Stimulated activated CD4-positive, alpha-beta T cell treated with anti-CD3 and anti-CD28 coated beads, Interleukin-12 subunit alpha, Interleukin-12 subunit beta, amount 100 ng/mL, for 48 hours (primary cell): ENCODE data around the gene S100A9.
A peak's percentile ranks its signal among the peaks of the same experiment; 100 is the strongest.

Experiments used
- DNase-seq, 3 donors: peaks; one replicate each; pipeline ENCODE4 v3.0.0-alpha.2; 2020; ENCODE audit warnings: low read depth in 2 of 3, low spot score in 1 of 3

The S100A9 gene

DNA sequence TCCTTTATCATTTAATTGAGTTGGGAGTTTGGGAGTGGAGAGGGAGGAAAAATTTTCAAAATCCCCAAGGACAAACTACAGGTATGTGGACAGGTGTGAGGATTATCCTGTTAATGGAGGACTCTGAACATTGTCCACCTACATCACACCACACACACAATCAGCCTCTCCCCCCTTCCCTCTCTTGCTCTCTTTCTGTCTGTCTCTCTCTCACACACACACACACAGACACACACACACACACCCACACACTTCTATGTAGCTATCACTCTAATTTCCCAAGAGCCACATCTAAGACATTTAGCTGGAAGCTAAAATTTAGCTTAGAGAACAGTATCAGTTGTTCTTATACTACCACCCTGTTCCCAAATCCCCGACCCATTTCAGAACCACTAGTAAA lies 31.7 kb downstream of the S100A9 start:
- no peak for DNase-seq

DNA sequence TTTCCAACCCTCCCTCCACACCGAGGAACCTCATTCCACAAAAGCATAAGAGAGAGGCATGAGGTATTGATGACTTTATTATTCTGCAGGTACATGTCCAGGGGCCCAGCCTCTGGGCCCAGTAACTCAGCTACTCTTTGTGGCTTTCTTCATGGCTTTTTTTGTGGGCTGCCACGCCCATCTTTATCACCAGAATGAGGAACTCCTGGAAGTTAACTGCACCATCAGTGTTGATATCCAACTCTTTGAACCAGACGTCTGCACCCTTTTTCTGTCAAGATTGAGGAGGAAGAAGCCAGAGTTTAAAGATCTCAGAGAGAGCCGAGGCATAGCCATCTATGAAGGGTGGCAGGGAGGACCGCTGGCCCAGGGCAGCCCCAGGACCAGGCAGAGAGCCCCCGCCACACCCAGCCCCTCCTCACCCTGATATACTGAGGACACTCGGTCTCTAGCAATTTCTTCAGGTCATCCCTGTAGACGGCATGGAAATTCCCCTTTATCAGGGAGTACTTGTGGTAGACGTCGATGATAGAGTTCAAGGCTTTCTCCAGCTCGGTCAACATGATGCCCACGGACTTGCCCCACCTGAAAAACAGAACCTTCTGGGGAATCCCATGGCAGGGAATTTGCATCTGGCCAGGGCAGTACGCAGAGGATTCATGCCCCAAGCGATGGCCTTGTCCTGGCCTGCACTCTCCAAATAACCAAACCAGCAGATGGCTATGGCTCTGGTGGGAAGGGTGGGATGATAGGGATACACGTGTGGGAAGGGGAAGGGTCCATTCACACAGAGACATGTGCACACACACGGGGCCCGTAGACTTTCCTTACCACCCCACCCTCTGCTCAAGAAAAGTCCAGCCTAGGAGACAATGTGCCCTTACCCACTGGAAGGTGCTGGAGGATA lies 32.6 kb downstream of the S100A9 start:
- no peak for DNase-seq

DNA sequence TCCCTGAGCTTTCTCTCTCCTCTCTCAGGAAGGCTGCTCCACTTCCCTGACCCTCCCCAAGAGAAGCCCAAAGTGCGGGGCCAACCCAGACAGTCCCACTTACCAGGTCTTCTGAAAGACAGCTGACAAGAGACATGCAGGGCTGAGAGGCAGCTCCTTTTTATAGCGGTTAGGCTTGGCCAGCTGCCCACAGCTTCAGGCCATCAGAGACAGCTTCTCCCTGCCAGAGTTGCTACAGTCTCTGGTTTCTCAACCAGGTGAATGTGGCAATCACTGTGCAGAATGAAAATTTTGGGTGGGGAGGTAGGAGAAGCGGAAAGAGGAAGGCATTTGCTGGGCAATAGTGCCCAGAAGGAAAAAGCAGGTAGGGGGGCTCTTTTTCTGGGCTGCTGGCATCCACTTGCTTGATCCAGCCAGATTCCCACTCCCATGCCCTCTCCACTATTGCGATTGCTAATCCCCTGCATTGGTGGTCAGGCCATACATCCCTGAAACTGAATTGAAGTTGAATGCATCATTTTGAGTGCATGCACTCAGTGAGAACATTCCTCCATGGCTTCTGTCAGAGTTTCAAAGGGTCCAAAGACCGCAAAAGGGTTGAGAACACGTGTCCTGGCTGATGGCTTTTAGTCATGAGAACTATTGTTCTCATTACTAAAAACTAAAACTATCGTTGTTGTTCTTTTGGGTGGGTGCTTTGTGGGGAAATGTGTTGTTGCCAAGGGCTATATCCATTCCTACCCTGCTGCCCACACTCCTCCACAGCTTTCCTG lies 33.5 kb downstream of the S100A9 start, which contains the start of gene S100A8:
S100A8 (minus strand) TSS at position 136 of the 773 bp plus-strand sequence. CDS start 538 bp downstream, outside the sequence.
- no peak for DNase-seq

DNA sequence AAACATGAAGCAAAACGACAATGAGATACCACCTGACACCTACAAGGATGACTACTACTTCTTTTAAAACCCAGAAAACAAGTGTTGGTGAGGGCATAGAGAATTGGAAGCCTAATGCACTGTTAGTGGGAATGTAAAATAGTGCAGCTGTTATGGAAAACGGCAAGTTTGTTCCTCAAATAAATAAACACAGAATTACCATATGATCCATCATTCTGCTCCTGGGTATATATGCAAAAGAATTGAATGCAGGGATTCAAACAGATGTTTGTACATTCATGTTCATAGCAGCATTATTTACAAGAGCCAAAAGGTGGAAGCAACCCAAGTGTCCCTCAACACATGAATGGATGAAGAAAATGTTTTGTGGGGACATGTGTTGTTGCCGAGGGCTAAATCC lies 34.6 kb downstream of the S100A9 start:
- no peak for DNase-seq

DNA sequence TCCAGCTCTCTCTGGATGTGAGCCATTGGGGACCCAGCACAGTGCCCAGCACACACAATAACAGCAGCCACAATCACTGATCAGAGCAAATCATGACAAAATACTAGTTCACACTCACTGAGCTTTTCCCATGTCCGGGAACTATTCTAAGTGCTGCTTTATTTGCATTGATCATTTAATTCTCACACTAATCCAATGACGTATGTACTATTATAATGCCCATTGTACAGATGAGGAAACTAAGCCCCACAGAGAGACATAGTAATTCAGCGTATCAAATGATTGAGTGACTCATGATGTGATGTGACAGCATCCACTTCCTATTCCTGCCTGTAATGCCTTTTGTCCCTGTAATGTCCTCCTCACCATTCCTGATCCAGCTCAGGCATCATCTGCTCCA lies 35.2 kb downstream of the S100A9 start:
- no peak for DNase-seq

DNA sequence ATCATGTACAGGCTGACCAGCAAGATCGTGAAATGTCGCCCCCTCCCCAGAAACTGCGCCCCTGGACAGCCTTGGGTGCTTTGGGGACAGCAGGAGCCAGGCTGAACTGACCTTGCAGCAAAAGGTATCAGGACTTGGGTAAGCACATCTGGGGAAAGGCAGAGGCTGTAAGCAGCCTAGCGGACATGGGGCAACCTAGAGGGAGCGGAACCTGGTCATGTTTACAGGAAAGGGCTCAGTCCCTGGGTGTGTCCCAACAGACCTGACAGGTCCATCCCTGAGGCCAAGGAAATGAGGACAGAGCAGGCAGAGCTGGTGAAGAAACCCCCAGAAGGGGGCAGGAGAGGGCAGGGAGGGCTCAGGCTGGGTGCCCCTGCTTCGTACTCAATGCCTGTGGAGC lies 36.3 kb downstream of the S100A9 start:
- no peak for DNase-seq

DNA sequence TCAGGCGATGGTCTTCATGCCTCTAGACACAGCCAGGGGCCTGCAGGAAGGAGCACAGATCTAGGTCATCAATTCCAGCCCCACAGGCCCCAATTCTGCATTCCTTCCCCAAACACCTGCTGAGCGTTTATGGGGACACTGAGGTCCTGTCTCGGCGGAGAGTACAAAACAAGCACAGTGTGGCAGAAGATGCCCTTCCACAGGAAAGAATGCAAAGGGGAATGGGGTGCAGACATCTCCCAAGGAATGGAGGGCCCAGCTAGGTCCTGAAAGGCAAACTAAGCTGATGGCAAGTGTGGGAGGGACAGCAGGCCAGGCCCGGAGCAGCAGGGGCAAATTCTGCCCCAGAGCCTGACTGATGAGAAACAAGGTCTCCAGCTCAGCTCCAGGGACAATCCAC lies 36.7 kb downstream of the S100A9 start:
- no peak for DNase-seq

DNA sequence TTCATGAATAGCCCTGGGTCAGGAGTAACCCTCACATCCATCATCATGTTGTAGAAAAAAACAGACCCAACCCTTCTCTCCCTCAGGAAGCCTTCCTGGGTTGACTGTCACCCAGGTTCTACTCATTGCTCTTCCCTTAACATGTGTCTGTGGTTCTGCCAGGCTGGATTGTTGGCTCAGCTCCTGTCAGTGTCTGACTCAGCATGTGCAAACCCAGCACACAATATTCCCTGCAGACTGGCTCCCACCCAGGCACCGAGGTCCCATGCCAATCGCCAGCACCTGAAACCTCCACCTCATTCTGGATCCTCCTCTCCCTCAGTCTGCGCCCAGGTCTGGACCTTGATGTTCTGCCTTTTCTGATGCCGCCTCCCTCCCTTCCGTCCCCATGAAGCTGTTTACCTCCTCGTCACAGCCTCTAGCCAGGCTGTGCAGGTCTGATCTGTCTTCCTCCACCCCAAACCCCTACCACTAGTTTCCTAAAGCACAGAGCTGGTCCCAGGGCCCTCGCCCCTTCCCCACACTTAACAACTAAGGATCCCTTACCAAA lies 37.6 kb downstream of the S100A9 start:
- no peak for DNase-seq

DNA sequence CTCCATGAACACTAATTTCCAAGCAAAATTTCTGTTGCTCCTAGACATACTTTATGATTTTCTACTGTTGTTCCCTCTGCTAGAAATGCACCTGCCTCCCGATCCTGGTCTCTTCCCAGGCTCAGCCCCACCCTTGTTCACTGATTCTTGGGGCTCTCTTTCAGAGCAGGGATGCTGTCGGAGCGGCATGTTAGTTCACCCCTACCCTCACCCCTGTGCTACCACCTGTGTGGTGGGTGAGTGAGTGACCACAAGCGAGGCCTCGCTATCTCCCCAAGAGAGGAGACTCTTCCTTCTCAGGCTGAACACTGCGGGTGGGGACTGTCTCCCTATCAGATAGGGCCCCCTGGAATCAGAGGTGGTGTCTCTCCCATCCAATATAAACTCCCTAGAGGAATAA lies 38.1 kb downstream of the S100A9 start:
- no peak for DNase-seq

DNA sequence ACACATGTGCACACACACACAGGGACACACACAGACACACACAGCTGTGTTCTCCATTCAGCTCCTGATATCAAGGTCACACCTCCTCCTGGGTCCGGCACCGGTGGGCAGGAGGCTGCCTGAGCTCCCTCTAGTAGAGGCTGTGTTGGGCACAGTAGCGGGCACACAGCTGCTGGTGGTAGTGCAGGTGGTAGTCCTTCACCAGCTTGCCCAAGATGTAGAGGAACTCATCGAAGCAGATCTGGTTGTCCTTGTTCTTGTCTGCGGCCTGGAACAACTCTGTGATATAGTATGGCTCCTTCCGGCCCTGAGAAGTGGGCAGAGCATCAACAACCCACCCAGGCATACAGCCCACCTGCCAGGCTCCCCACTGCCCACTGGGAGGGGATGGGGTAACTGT lies 38.8 kb downstream of the S100A9 start:
- DNase-seq = no peak

DNA sequence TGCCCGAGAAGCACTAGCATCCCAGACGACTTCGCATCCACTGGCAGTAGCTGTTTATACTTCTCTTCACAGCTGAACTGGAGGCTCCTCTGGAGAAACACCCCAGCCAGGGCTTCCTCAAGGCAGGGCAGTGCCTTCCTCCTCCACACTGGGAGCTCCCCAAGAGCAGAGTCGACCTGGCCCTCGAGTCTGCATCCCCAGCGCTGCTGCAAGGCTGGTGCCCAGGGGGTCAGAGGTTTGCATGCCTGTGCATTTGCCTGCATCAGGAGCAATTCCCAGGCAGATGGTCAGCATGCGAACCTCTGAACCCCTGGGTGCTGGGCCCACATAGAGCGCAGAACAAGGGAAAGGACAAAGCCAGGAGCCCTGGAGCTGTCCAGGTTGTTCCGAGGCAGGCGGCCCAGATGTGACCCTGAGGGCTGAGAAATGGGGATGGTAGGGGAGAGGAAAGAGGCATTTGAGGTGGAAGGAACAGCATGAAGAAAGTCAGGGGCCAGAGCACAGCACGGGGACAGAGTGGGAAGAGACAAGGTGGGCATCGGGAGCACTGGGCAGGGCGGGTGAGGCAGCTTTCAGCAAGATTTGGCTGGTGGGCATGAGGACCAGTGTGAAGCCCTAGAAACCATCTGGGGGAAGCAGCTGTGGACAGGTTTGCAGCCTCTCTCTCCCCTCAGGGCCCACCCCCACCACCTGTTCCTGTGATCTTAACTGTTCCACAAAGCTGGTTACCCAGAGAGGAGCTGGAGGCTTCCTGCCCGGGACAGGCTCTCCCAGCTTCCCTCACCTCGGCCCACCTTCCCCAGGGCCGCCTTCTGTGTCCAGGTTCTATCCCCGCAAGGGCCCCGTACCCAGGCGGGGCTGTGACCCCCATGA lies 39.6 kb downstream of the S100A9 start:
- no peak for DNase-seq

DNA sequence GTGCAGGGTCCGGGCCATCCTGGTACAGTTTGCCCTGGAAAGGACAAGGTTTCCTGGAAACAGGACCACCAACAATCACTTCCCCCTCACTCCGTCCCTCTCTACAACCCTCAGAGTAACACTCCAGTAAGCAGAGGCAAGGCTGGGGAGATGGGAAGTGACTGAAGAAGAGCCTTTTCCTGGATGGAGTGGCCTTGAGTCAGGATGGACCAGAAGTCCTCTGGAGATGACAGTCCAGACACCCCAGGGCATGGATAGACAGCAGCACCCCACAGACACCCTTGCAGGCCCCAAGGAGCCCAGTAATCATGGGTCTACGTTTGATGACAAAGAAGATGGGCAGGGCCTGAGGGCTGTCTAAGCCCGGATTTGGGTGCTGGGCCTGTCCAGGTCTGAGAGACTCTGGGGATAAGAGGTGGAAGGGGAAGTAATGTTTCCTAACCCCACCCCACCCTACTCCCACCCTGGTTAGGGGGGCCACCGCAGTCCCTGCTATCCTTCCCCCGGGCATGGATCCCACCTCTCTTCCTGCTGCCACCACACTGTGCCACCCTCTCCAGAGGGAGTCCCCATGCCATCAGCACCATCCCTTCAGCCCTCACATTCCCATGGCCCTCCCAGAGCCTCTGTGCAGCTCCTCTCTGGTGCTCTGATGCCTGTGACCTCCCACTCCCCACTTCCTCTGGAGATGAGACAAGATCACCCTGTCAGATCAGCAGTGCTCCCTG lies 40.4 kb downstream of the S100A9 start:
- DNase-seq = no peak

DNA sequence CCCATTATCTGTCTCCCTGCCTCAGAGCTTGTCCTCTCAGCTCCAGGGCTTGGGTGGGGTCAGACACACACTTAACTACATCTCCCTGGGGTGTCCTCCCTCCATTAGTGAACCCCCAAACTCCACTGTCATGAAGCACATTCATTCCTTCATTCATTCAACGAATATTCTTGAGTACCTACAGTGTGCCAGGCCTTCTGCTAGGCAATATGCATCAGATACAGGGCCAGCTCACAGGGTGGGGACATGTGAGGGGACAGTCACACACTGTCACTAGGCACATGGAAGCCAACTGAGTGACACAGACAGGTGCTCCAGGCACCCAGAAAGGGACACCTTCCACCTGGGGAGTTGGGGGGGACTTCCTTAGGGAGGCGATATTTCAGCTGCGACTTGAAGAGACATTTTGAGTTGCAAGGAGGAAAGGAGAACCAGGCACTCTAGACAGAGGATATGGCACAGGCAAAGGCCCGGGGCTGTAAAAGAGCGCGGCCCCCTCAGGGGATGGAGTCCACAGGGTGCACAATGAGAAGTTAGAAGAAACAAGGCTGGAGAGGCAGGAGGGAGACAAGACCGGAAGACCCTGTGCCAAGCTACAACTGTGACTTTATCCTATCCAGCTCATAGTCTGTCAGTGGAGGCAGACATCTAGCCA lies 41.9 kb downstream of the S100A9 start:
- no peak for DNase-seq

DNA sequence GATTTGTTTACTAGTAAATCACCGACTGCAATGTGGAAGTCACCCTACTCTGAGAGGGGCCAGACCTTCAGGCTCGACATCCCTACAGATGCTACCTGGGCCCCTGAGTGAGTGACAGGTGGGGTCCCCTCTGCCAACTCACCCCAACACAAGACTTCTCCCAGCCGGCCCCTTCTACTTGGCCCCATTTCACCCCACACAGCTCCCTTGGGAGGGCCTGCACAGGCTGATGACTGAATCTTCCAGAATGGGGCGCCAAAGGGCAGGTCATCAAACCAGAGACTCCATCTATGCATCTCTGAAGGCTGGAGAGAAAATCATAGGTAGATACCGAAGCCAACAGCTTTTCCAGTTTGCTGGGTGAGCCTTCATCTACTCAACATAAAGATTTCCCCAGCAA lies 42.6 kb downstream of the S100A9 start:
- no peak for DNase-seq

DNA sequence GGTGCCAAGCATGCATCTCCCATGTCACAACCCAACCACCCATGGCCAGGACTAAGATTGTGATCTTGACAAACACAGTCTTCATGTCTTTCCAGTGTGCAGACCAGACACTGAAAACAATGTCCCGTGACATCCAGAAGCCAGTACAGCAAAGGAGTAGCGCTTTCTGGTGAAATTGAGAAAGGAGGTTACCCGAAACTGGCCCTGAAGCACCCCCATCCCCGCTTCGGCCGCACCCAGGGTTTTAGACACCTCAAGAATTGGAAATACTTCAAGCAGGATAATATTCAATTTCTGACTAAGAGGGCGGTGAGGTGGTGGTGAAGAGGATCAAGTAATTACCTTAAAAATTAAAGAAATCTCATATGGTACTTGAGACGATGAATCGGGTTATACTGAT lies 43.8 kb downstream of the S100A9 start:
- DNase-seq = no peak

DNA sequence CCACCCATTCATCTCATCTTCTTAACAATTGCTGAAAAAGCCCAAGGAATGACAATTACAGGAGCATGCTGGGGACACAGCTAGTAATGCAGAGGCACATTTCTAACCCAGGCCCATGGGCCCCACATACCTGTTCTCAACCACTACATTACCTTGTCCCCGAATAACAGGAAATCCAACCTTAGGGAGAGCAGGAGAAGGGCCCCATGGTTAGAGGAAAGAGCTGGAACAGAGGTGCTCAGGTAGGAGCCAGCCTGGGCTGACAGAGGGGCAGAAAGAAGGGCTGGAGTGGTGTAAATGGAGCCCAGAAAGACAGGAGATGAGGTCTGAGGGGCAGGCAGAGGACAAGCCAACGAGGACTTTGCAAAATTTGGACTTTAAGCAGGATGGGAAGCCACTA lies 44.6 kb downstream of the S100A9 start:
- DNase-seq = no peak

DNA sequence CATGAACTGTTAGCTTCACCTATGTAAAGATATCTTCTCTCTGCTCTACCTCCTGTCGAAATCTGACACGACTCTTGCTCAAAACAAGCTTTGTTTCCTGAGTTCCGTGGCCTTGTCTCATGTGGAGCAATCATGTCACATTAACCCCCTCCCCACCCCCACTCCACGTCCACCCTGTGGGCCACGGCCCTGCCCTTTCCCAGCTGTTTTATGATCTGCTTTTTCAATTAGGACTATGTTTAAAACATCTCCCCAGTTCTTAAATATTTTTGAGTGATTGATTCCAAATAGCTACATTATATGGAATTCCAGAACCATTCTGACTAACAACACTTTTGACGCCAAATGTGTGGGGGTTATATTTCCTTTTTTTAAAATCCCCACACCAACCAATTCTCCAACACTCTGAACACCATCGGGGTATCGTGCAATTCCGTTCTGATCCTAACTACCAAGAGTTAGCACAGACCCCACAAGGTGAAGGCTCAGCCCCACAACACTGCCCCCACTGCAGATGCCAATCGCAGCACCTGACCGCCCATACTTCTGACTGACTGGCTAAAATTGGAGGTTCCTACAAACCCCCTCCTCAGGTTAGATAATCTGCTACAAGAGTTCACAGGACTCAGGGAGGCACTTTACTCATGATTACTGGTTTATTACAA lies 45.9 kb downstream of the S100A9 start:
- no peak for DNase-seq

DNA sequence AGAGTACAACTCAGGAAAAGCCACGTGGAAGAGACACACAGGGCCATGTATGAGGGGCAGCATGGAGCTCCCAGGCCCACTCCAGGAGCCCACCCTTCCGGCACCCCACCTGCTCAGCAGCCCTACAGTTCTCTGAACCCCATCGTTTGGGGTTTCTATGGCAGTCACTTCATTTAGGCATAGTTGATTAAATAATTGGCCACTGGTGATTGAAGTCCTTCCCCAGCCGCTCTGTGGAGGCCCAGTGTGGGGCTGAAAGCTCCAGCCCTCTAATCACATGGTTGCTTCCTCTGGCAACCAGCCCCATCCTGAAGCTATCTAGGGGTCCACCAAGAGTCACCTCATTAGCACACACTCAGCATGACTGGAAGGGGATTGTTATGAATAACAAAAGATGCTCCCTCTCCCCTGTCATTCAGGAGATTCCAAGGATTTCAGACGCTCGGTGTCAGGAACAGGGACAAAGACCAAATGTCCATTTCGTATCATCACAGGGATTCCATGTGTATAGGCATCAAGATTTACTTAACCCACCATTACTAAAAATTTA lies 46.5 kb downstream of the S100A9 start:
- DNase-seq = no peak

DNA sequence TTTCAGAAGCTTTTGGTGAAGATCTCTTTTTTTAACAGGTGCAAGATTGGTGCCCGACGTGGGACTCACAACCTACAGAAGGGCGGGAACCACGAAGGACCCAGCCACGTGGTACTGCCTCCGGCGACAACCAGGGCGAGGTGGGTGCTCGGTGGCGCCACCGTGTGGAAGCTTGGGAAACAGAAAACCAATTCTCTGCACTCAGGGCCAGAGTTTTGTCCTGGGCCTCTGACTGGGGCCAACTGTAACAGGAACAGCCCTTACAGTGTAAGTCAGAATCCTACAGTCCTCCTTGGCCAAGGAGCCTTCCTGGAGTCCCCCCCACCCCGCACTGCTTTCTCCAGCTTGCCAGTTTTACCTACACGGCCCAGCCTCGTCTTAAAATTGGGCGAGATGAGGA lies 47.1 kb downstream of the S100A9 start:
- DNase-seq = peak; percentile 30 to 51 (median 50)
